Cardiac muscle cell (in vitro differentiated cells and primary cell): ENCODE data around the gene MISP3. TPM values are rescaled to one million over a fixed set of nuclear protein-coding genes. Genes with fewer than 3 reads are reported as not detected.
"Not testable (repeated sequence)": the region's sequence is repeated elsewhere in the genome, so short reads cannot be mapped to it uniquely, and the experiment has no call there.

Experiments
- DNase-seq, 2 donors: peaks; one replicate each; pipeline versions ENCODE4 v3.0.0 to v3.0.0-alpha.2; 2010 to 2017; ENCODE audit warnings: low read depth in 1 of 2, low spot score in 1 of 2
- H3K27ac ChIP-seq: fragments of 200-600 bp; sonication (generic); 2 replicates; pipeline ENCODE4 v1.5.1; 2016
- H3K27me3 ChIP-seq: fragments of 200-600 bp; sonication (generic); 2 replicates; pipeline ENCODE4 v1.6.0; 2016; ENCODE audit warnings: control low read depth
- H3K36me3 ChIP-seq: fragments of 200-600 bp; sonication (generic); 2 replicates; pipeline ENCODE4 v1.5.1; 2016; ENCODE audit warnings: control low read depth
- H3K4me1 ChIP-seq: fragments of 200-600 bp; sonication (generic); 2 replicates; pipeline ENCODE4 v1.8.1; 2017; ENCODE audit warnings: low read depth, mild to moderate bottlenecking, mixed run types
- H3K4me3 ChIP-seq: fragments of 200-600 bp; sonication (generic); 2 replicates; pipeline ENCODE4 v1.5.1; 2016; ENCODE audit warnings: mild to moderate bottlenecking
- H3K9me3 ChIP-seq: fragments of 200-600 bp; sonication (generic); 2 replicates; pipeline ENCODE4 v1.5.1; 2017; ENCODE audit warnings: low read depth, mild to moderate bottlenecking, control low read depth
- polyA plus RNA-seq: library from polyadenylated mRNA; unstranded; fragments of >200 nt; fragmentation: Nextera tagmentation; extraction: Ambion mirVana; gene quantifications from 2 replicates; pipeline ENCODE4 v1.2.1, GENCODE V29; 2016
- total RNA-seq: library from RNA; depleted of rRNA; stranded (reverse); fragments of >200 nt; gene quantifications from 2 replicates; pipeline ENCODE4 v1.2.3, GENCODE V29; 2016
- TF ChIP-seq, protein P1 (sequence below): IDR thresholded peaks from 2 replicates; pipeline ENCODE4 v1.5.1; 2012; ENCODE audit warnings: low read depth, mild to moderate bottlenecking, low read length

The MISP3 gene
- total and polyA plus RNA-seq, 2 experiments from 2014 or later: 19.4 to 23.2 TPM

GRCh38 chr19:14042659-14043608 is 29.7 kb upstream of the MISP3 start:
- not testable (repeated sequence) for H3K9me3 ChIP-seq, H3K36me3 ChIP-seq, H3K27me3 ChIP-seq, H3K4me3 ChIP-seq, H3K4me1 ChIP-seq
- peak overlapping the region; percentile 17 for H3K27ac ChIP-seq
- DNase-seq: peak; percentile 53 to 84
- TF ChIP-seq, protein P1, sequence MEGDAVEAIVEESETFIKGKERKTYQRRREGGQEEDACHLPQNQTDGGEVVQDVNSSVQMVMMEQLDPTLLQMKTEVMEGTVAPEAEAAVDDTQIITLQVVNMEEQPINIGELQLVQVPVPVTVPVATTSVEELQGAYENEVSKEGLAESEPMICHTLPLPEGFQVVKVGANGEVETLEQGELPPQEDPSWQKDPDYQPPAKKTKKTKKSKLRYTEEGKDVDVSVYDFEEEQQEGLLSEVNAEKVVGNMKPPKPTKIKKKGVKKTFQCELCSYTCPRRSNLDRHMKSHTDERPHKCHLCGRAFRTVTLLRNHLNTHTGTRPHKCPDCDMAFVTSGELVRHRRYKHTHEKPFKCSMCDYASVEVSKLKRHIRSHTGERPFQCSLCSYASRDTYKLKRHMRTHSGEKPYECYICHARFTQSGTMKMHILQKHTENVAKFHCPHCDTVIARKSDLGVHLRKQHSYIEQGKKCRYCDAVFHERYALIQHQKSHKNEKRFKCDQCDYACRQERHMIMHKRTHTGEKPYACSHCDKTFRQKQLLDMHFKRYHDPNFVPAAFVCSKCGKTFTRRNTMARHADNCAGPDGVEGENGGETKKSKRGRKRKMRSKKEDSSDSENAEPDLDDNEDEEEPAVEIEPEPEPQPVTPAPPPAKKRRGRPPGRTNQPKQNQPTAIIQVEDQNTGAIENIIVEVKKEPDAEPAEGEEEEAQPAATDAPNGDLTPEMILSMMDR: peak; percentile 62

DNA sequence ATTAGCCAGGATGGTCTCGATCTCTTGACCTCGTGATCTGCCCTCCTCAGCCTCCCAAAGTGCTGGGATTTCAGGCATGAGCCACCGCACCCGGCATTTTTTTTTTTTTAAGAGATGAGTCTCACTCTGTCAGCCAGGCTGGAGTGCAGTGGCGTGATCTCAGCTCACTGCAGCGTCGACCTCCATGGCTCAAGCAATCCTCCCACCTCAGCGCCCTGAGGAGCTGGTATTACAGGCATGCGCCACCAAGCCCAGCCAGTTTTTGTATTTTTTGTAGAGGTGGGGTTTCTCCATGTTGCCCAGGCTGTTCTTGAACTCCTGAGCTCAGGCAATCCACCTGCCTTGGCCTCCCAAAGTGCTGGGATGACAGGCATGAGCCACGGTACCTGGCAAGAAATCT is 24.7 kb upstream of the MISP3 start:
- H3K9me3 ChIP-seq, H3K27ac ChIP-seq, DNase-seq, H3K4me3 ChIP-seq, H3K27me3 ChIP-seq, H3K36me3 ChIP-seq, H3K4me1 ChIP-seq: not testable (repeated sequence)

GRCh38 chr19:14048443-14049153 is 24.0 kb upstream of the MISP3 start:
- no peak overlapping the region for H3K4me3 ChIP-seq
- peak; percentile 22 to 45 for DNase-seq
- TF ChIP-seq, protein P1: peak; percentile 85
- no peaks in the 10 kb centered on the region for H3K9me3 ChIP-seq
- no peak overlapping the region for H3K27ac ChIP-seq
- H3K4me1 ChIP-seq: no peaks in the 10 kb centered on the region
- H3K36me3 ChIP-seq: no peaks in the 10 kb centered on the region
- no peaks in the 10 kb centered on the region for H3K27me3 ChIP-seq

DNA sequence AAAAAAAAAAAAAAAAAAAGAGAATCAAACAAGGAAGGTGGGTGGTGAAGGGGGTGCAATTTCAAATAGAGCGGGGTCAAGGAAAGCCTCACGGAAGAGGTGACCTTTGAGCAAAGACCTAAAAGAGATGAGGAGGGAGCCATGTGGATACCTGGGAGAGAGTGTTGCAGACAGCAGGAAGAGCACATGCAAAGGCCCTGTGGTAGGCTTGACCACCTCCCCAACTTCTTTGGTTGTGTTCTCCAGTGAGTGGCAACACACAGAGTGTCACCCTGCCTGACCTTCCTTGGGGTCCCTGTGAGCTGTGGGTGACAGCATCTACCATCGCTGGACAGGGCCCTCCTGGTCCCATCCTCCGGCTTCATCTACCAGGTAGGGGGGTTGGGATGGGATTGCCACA is 22.1 kb upstream of the MISP3 start:
- H3K27ac ChIP-seq: no peak overlapping the region
- no peaks in the 10 kb centered on the region for H3K36me3 ChIP-seq
- no peaks in the 10 kb centered on the region for H3K9me3 ChIP-seq
- no peak for DNase-seq
- H3K4me3 ChIP-seq: no peak overlapping the region
- TF ChIP-seq, protein P1: no peak
- H3K27me3 ChIP-seq: no peaks in the 10 kb centered on the region
- H3K4me1 ChIP-seq: no peaks in the 10 kb centered on the region

GRCh38 chr19:14050961-14051360 is 21.6 kb upstream of the MISP3 start:
- not testable (repeated sequence) for H3K27ac ChIP-seq, H3K27me3 ChIP-seq, H3K9me3 ChIP-seq, DNase-seq, H3K4me1 ChIP-seq, H3K4me3 ChIP-seq, H3K36me3 ChIP-seq

DNA sequence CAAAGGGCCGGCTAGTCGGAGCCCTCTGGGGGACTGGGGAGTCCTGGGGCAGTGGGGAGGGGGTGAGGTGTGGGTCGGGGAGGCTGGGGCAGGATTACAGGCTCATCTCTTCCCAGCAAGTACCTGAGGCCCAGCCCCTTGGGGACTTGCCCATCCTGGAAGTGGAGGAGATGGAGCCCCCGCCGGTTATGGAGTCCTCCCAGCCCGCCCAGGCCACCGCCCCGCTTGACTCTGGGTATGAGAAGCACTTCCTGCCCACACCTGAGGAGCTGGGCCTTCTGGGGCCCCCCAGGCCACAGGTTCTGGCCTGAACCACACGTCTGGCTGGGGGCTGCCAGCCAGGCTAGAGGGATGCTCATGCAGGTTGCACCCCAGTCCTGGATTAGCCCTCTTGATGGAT is 20.6 kb upstream of the MISP3 start:
- DNase-seq: no peak
- Histone ChIP-seq H3K4me1 (no peaks in the 10 kb centered on the region), H3K27ac (no peak overlapping the region), H3K27me3 (no peaks in the 10 kb centered on the region), H3K36me3 (no peaks in the 10 kb centered on the region), H3K9me3 (no peaks in the 10 kb centered on the region), H3K4me3 (no peak overlapping the region)
- TF ChIP-seq, protein P1: no peak
